Globus pallidus (tissue), 1 donor: Measurements from ENCODE around the gene CYTH4.
"Not testable (repeated sequence)": the region's sequence is repeated elsewhere in the genome, so short reads cannot be mapped to it uniquely, and the experiment has no call there.

Experiments used
- DNase-seq: peaks from one replicate; pipeline ENCODE4 v3.0.0-alpha.2; 2015; ENCODE audit warnings: low spot score

Gene CYTH4

DNA sequence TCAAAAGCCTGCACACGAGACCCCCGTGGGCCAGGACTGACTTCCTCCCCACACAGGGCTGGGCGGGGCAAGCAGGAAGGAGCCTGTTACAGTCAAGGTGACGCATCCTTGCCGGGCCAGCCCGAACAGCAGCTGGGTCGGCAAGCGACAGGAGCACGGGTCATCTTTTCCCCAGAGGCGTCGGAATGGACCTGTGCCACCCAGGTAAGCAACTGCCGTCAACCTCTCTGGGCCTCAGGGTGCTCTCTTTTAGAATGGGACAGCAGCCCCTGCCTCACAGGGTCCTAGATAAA is at the start of gene CYTH4:
CYTH4 (plus strand) TSS at position 124 of the 293 bp plus-strand sequence; CDS start at position 186, 62 bp downstream.
- DNase-seq, result no peak

DNA sequence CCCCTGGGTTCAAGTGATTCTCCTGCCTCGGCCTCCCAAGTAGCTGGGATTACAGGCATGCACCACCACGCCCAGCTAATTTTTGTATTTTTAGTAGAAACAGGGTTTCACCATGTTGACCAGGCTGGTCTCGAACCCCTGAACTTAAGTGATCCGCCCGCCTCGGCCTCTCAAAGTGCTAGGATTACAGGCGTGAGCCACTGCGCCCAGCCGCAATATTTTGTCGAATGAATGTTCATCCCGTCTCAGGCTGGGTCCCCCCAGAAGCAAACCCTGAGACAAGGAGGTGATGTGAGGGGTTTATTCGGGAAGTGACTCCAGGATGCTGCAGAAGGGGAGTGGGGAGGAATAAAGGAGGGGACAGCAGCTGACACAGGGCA is 48.9 kb upstream of the CYTH4 start:
- not testable (repeated sequence) for DNase-seq

GRCh38 chr22:37233751-37234631 is 48.3 kb upstream of the CYTH4 start:
- DNase-seq, result no peak

GRCh38 chr22:37234736-37235711 is 47.3 kb upstream of the CYTH4 start:
- DNase-seq, result no peak

DNA sequence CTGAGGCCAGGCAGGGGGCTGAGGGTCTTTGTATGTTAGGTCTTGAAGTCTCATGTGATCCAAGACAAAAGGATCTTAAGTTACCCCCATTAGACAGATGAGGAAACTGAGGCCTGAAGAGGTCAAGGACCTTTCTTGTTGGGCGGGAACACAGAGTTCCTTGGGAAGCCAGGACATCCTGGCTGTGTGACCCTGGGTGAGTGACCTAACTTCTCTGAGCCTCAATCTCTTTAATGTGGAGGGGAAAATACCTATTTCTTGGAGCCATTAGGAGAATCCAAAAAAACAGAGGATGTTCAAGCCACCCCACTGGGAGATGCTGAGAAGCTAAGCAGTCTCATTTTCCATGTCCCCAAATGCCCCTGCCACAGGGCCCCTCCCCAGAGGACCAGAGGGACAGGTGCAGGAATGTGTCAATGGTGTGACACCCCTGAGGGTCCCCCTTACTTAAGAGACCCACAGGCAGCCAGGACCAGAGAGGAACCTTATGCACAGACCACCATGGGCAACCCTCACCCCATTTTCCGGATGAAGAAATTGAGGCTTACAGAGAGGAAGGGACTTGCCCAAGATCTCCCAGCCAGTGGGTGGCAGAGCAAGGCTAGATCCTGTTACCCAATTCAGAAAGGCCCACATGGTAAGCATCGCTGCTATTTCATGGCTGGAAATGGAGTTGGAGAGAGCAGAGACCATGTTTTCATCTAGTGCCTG is 46.3 kb upstream of the CYTH4 start:
- DNase-seq, result no peak

DNA sequence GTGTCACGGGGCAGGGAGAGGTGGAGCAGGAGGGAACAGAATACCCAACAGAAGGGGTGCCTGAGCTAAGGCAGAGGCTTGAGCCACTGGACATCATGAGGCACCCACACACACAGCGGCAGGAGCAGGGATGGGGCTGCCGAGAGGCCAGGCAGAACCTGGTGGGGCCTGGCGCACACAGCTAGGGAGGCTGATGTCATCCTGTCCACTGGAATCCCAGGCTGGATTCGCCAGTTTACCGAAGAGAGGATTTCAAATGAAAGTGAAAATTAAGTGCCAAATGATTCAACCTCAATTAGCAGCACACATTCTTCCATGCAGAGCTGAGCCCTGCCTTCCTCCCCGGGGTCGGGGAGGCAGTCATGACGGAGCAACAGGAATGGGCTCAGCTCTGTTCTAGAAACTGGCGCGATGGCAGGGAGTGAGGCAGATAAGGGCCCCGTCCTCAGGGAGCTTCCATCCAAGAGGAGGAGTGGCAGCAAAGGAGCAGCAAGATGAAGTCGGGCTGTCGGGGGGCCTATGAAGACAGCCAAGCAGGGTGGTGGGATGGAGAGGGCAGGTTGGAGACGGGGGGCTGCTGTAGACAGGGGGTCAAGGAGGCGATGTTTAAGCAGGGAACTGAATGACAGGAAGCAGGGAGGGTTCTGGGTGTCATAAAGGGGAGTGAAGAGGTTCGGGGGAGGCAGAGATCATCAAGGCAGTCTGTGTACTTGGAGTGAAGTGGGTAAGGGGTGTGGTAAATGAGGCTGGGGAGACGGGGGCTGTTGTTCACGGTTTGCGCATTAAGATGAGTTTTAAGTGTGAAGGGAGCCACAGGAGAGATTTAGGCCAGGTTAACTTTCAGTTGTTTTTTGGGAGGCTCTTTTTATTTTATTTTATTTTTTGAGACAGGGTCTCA is 44.7 kb upstream of the CYTH4 start:
- DNase-seq, result no peak

GRCh38 chr22:37239336-37240239 is 42.7 kb upstream of the CYTH4 start:
- no peak for DNase-seq

DNA sequence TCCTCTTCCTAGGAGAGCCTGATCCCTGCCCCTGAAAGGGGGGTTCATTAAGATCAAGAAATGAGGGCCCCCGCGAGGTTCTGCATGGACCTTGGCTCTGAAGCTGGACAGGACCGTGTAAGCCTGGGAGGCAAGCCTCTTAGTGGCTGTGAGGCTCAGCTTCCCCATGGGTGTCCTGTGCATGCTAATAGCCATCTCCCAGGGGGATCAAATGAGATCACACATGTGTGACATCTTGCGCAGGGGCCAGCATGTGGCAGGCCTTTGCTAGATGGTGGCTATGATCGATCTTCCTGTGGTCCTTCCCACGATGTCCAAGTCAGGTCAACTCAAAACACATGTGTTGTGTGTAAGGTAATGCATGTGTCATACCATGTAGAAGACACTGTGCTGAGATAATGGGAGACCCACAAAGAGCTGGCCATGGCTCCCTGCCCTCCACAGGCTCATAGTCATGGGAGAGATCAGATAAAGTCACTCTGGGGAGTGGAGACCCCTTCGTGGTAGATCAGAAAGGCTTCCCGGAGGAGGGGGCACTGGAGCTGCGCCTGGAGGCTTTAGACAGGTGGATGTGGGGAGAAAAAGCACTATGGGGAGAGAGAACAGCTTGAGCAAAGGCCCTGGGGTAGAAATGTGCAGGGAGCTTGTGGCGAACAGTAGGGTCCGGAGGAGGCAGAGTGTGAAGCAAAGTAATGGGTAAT is 41.9 kb upstream of the CYTH4 start:
- no peak for DNase-seq

DNA sequence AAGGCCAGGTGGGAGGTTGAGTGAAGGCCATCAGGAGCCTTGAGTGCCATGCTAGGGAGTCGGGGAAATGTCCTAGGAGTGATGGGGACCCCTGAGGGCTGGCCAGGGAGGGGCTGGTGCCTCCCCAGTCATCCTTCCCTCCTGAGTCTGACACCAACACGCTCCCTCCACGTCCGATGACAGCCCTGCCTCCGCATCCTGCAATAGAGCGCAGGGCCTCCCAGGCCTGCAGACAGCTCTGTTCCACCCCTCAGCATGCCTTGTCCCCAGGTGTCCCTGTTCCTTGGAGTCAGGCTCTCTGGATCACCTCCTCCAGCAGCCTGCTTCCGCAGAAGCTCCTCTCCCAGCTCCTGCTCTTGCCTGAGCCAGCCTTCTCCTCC is 41.4 kb upstream of the CYTH4 start:
- no peak for DNase-seq

DNA sequence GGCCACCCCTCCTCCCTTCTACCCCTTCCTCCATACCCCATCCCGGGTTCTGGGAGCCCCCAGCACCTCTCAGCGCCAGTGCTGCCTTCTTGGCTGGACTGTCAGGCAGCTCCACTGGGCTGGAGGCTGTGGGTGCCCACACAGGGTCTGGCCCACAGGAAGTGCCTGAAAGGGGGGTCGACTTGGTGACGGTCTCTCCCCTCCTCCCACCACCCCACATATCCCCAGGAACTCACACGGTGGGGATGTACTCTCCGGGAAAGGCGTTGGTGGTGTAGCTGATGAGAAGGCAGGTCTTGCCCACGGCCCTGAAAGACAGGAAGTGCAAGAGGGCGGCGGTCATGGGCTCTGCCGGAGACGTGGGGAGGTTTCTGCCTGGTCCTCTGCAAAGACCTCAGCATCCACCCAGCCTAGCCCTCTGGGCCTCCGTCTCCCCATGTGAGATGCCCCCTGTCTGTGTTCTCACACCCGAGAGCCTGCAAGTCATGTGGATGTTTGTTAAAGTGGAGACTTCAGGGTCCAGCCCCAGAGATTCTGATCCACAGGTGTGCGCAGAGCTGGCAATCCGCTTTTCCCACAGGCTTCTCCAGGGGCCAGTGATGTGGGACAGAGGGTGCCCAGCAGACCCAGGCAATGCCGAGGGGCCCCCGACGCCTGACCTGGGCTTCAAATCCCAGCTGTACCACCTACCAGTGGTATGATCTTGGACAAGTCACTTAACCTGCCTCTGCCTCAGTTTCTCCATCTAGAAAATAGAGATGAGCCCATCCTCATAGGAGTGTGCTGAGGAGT is 40.8 kb upstream of the CYTH4 start:
- DNase-seq, result no peak

DNA sequence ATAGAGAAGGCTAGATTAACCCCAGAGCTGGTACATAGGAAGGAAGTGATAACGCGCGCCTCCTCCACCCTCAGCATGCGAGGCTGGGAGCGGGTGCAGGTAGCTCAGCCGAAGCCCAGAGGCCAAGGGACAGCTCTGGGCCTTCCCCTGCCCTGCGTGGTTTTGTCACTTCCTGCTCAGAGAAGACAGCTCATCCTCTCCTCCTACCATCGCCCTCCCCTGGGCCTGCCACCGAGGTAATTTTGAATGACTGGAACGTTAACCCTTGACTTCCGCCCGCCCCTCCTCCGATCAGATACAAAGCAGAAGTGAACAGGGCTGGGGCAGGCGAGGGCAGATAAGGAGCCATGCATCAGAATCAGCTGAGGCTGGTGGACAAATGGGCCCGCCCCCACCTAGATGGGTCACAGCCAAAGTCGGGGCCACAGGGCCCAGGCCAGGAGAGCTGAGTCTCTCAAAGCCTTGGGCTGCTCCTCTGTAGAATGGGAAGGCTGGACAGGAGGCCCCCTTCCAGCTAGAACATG is 39.9 kb upstream of the CYTH4 start:
- no peak for DNase-seq

- DNase-seq, result no peak
These were observed 38.8 kb upstream of the CYTH4 start for GRCh38 chr22:37243402-37244113.

- DNase-seq, result no peak
These were observed 38.0 kb upstream of the CYTH4 start, which contains the start of gene RAC2 for GRCh38 chr22:37244114-37244921. RAC2 (minus strand) TSS chr22:37244269; CDS start chr22:37244148, 121 bp downstream.

GRCh38 chr22:37244922-37245722 is 37.2 kb upstream of the CYTH4 start:
- DNase-seq, result no peak

- no peak for DNase-seq
These were observed 36.6 kb upstream of the CYTH4 start for GRCh38 chr22:37245740-37246139.

DNA sequence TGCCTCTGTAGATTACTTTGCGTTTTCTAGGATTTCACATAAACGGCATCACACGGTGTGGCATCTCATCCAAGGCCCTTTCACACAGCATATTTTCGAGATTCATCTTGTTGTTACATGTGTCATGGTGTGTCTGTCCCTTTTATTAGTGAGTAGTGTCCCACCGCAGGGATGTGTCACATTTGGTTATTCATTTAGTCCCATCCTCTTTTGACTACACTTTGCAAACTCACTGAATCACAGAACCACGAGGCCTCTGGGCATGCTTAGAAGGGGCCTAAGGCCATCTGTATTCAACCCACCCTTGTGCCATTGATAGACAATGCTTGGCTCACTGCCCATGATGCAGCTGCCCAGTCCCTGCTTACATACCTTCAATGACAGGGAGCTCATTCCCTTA is 34.1 kb upstream of the CYTH4 start:
- DNase-seq, result no peak
